Astrocyte (in vitro differentiated cells and primary cell): ENCODE measurements around the gene PSME3. TPM values are rescaled to one million over a fixed set of nuclear protein-coding genes. Genes with fewer than 3 reads are reported as not detected.

Experiments used
- DNase-seq: peaks from one replicate; pipeline ENCODE4 v3.0.0-alpha.2; 2010; ENCODE audit warnings: low read depth
- FAIRE-seq: peaks from 2 replicates; lab custom pipeline; 2011; peaks lifted over from hg19 to GRCh38; lab: Jason Lieb, UNC
- H2AFZ ChIP-seq: 2 replicates; pipeline ENCODE4 v1.6.0; 2012; ENCODE audit warnings: low read depth, low read length, inconsistent platforms
- H3K27ac ChIP-seq: 2 replicates; pipeline ENCODE4 v1.5.1; 2011; ENCODE audit warnings: low read depth, low read length, inconsistent platforms
- H3K27me3 ChIP-seq: 2 replicates; pipeline ENCODE4 v1.6.0; 2011; ENCODE audit warnings: low read length, inconsistent platforms; ENCODE audit not compliant: insufficient read depth
- H3K36me3 ChIP-seq: 2 replicates; pipeline ENCODE4 v1.5.1; 2011; ENCODE audit warnings: low read length, inconsistent platforms; ENCODE audit not compliant: insufficient read depth
- H3K4me1 ChIP-seq: 2 replicates; pipeline ENCODE4 v1.5.1; 2011; ENCODE audit warnings: low read length, inconsistent platforms; ENCODE audit not compliant: insufficient read depth
- H3K4me2 ChIP-seq: 2 replicates; pipeline ENCODE4 v1.6.0; 2012; ENCODE audit warnings: low read length, inconsistent platforms
- H3K4me3 ChIP-seq: 2 replicates; pipeline ENCODE4 v1.5.1; 2011; ENCODE audit warnings: low read depth, mild to moderate bottlenecking, low read length, inconsistent platforms; ENCODE audit not compliant: insufficient read depth
- H3K79me2 ChIP-seq: 2 replicates; pipeline ENCODE4 v1.6.0; 2012; ENCODE audit warnings: mild to moderate bottlenecking, low read length, inconsistent platforms; ENCODE audit not compliant: insufficient read depth
- H3K9ac ChIP-seq: 2 replicates; pipeline ENCODE4 v1.6.0; 2012; ENCODE audit warnings: mild to moderate bottlenecking, low read length, inconsistent platforms
- H3K9me3 ChIP-seq: 2 replicates; pipeline ENCODE4 v1.5.1; 2012; ENCODE audit warnings: low read depth, mild to moderate bottlenecking, low read length, inconsistent platforms; ENCODE audit not compliant: insufficient read depth
- H4K20me1 ChIP-seq: 2 replicates; pipeline ENCODE4 v1.6.0; 2012; ENCODE audit warnings: low read length, inconsistent platforms; ENCODE audit not compliant: insufficient read depth
- H3K27ac Mint-ChIP-seq: one replicate; pipeline ENCODE4 v1.8.0; 2021; ENCODE audit warnings: mild to moderate bottlenecking, mixed read lengths; ENCODE audit not compliant: unreplicated experiment
- H3K27me3 Mint-ChIP-seq: one replicate; pipeline ENCODE4 v1.8.0; 2021; ENCODE audit warnings: low read depth, mixed read lengths; ENCODE audit not compliant: unreplicated experiment
- H3K36me3 Mint-ChIP-seq: one replicate; pipeline ENCODE4 v1.8.0; 2021; ENCODE audit warnings: low read depth, mixed read lengths; ENCODE audit not compliant: unreplicated experiment
- H3K4me1 Mint-ChIP-seq: one replicate; pipeline ENCODE4 v1.8.0; 2021; ENCODE audit warnings: low read depth, mixed read lengths; ENCODE audit not compliant: unreplicated experiment
- H3K4me3 Mint-ChIP-seq: one replicate; pipeline ENCODE4 v1.8.0; 2021; ENCODE audit warnings: mild to moderate bottlenecking, moderate library complexity, mixed read lengths; ENCODE audit not compliant: unreplicated experiment
- H3K9me3 Mint-ChIP-seq: one replicate; pipeline ENCODE4 v1.8.0; 2021; ENCODE audit warnings: mild to moderate bottlenecking, mixed read lengths; ENCODE audit not compliant: unreplicated experiment
- EZH2 ChIP-seq: IDR thresholded peaks from 2 replicates; pipeline ENCODE4 v1.6.1; 2012; ENCODE audit warnings: mild to moderate bottlenecking, low read length, inconsistent platforms; ENCODE audit not compliant: insufficient read depth
- total RNA-seq: library from RNA; stranded (reverse); gene quantifications from 2 replicates; pipeline ENCODE4 v1.2.1, GENCODE V29; 2021
- TF ChIP-seq, protein P1 (sequence below): IDR thresholded peaks from 2 replicates; pipeline ENCODE4 v1.5.1; 2011; ENCODE audit warnings: low read depth, mild to moderate bottlenecking, inconsistent platforms, low read length, moderate library complexity; ENCODE audit not compliant: insufficient read depth

PSME3 gene
- total RNA-seq, 1 donor from 2014 or later = 152 TPM

DNA sequence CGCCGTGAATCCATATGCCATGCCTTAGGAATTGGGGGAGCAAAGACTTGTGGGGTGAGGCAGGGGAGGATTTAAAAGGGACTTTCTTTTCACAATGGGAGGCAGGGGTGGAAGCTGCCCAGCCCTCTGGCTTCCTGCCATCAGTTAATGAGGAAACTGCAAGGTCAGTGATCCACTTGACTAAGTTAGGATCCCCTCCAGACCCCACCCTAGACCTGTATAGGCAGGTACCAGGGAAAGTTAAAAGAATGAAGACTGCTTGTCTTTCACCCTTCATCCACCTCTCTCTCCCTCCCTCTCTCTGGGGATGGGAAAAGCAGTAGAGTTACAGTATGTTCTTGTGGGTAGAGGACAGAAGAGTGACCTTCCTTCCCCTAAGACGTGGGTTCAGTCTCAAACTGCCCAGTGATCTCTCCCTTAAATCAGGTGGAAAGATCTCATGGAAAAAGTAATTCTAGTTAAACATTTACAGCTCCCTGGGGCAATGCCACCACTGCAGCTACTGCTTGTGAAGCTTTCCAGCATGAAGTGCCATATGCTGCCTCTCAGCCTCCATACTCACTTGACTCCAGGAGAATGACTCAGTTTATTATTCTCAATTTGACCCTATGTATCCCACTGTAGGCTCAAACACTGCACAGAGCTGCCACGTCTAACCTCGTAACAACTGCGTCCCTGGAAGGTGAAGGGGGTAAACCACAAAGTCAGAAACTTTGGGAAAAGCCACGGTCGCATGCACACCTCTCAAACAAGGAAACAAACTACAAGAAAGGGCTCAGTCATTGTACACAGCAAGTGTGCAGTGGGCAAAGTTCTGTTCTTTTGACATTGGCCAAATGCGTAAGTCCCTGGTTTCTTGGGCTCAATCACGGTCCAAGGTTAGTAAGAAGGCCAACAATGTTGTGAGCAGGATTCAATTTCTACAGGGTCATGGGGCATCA, 35.9 kb upstream of the PSME3 start:
- Histone ChIP-seq H3K36me3 (peaks cover 3% of the 10 kb centered on the region), H4K20me1 (no peaks in the 10 kb centered on the region), H3K9me3 (no peaks in the 10 kb centered on the region), H2AFZ (no peak overlapping the region), H3K27me3 (peaks cover 3% of the 10 kb centered on the region), H3K27ac (no peak overlapping the region), H3K9ac (peak overlapping the region; percentile 91), H3K4me2 (peak overlapping the region; percentile 89), H3K79me2 (peaks cover 14% of the 10 kb centered on the region), H3K4me3 (peak overlapping the region; percentile 97), H3K4me1 (peaks cover 10% of the 10 kb centered on the region)
- TF ChIP-seq EZH2 = no peak
- TF ChIP-seq, protein P1, sequence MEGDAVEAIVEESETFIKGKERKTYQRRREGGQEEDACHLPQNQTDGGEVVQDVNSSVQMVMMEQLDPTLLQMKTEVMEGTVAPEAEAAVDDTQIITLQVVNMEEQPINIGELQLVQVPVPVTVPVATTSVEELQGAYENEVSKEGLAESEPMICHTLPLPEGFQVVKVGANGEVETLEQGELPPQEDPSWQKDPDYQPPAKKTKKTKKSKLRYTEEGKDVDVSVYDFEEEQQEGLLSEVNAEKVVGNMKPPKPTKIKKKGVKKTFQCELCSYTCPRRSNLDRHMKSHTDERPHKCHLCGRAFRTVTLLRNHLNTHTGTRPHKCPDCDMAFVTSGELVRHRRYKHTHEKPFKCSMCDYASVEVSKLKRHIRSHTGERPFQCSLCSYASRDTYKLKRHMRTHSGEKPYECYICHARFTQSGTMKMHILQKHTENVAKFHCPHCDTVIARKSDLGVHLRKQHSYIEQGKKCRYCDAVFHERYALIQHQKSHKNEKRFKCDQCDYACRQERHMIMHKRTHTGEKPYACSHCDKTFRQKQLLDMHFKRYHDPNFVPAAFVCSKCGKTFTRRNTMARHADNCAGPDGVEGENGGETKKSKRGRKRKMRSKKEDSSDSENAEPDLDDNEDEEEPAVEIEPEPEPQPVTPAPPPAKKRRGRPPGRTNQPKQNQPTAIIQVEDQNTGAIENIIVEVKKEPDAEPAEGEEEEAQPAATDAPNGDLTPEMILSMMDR = no peak
- H3K9me3 Mint-ChIP-seq = no peaks in the 10 kb centered on the region
- H3K4me1 Mint-ChIP-seq = peaks cover 7% of the 10 kb centered on the region
- H3K4me3 Mint-ChIP-seq = peak overlapping the region; percentile 94
- DNase-seq (no peak), FAIRE-seq (no peak)
- H3K27ac Mint-ChIP-seq = peak overlapping the region; percentile 84
- H3K27me3 Mint-ChIP-seq = no peaks in the 10 kb centered on the region
- H3K36me3 Mint-ChIP-seq = peaks cover 13% of the 10 kb centered on the region

DNA sequence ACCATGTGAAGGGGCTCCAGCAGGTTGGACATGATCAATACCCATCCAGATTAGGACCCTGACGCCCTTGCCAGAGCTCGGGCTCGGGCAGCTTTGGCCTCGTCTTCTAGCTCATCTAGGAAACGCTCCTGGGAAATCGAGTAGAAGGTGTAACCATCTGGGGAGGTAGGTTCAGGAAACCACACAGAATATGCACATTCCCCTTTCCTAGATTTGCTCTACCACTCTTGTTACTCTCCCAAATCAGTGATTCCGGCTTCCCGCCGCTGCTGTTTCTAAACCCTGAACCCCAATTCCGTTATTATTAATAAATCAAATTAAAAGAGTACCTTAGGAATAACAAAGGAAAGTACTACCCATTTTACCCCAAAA, 35.2 kb upstream of the PSME3 start:
- H3K36me3 Mint-ChIP-seq = peaks cover 13% of the 10 kb centered on the region
- peak overlapping the region; percentile 94 for H3K4me3 Mint-ChIP-seq
- peak overlapping the region; percentile 95 for H2AFZ ChIP-seq
- H3K27ac ChIP-seq = peak overlapping the region; percentile 65
- H3K4me2 ChIP-seq = peak overlapping the region; percentile 89
- no peaks in the 10 kb centered on the region for H3K9me3 ChIP-seq
- H3K9me3 Mint-ChIP-seq = no peaks in the 10 kb centered on the region
- H3K27me3 ChIP-seq = peaks cover 3% of the 10 kb centered on the region
- no peak for TF ChIP-seq EZH2
- TF ChIP-seq, protein P1 = no peak
- peak overlapping the region; percentile 97 for H3K4me3 ChIP-seq
- DNase-seq = no peak
- peaks cover 14% of the 10 kb centered on the region for H3K79me2 ChIP-seq
- peaks cover 7% of the 10 kb centered on the region for H3K4me1 Mint-ChIP-seq
- no peak for FAIRE-seq
- peak overlapping the region; percentile 84 for H3K27ac Mint-ChIP-seq
- H3K36me3 ChIP-seq = peaks cover 3% of the 10 kb centered on the region
- peaks cover 16% of the 10 kb centered on the region for H3K4me1 ChIP-seq
- no peaks in the 10 kb centered on the region for H4K20me1 ChIP-seq
- peak overlapping the region; percentile 91 for H3K9ac ChIP-seq
- no peaks in the 10 kb centered on the region for H3K27me3 Mint-ChIP-seq
